GM12878 (cell line): ENCODE results near the gene CELF2. TPM values are rescaled to one million over a fixed set of nuclear protein-coding genes. Genes with fewer than 3 reads are reported as not detected.
A peak's percentile ranks its signal among the peaks of the same experiment; 100 is the strongest.

Experiments
- ATAC-seq: fragments of 200-7000 bp; cut with Tn5 transposase; 3 replicates; pipeline ENCODE4 v1.9.1; 2020; ENCODE audit warnings: mild to moderate bottlenecking, moderate library complexity
- BruUV-seq: library from RNA; stranded (reverse); fragments of 400-500 nt; replicated peaks from 2 replicates; lab custom pipeline; 2021; lab: Mats Ljungman, UMichigan
- CTCF ChIA-PET: fragments of 300-600 bp; sonication (Branson Sonifier 250); formaldehyde crosslinking; extraction: SDS; loops from one replicate; lab custom pipeline; 2021; ENCODE audit warnings: inconsistent platforms; lab: Yijun Ruan, JAX
- POLR2A ChIA-PET: fragments of 350-600 bp; formaldehyde crosslinking; extraction: SDS; loops from one replicate; lab custom pipeline; 2021; ENCODE audit warnings: inconsistent platforms; lab: Charles Lee
- RAD21 ChIA-PET: fragments of 300-600 bp; sonication (Branson Sonifier 250); formaldehyde crosslinking; loops from one replicate; lab custom pipeline; 2023; ENCODE audit warnings: antibody characterized with exemption; ENCODE audit not compliant: unreplicated experiment; lab: Charles Lee
- SMC1A ChIA-PET: fragments of 300-600 bp; sonication (Branson Sonifier 250); formaldehyde crosslinking; loops from one replicate; lab custom pipeline; 2023; ENCODE audit not compliant: unreplicated experiment, uncharacterized antibody; lab: Charles Lee
- DNase-seq: peaks from one replicate; pipeline ENCODE4 v3.0.0-alpha.2; 2011; ENCODE audit warnings: low read depth, low spot score
- FAIRE-seq: peaks from 3 replicates; lab custom pipeline; 2011; peaks lifted over from hg19 to GRCh38; lab: Jason Lieb, UNC
- H2AFZ ChIP-seq: 2 replicates; pipeline ENCODE4 v1.6.0; 2011; ENCODE audit warnings: low read depth, low read length, control low read depth; ENCODE audit not compliant: control insufficient read depth
- H3K27ac ChIP-seq: 2 replicates; pipeline ENCODE4 v1.5.1; 2011; ENCODE audit warnings: control low read depth; ENCODE audit not compliant: control insufficient read depth, insufficient read depth
- H3K27me3 ChIP-seq, 2 experiments: replicated peaks in 1 of 2; 2 replicates each; pipeline versions ENCODE4 v1.6.0 to v1.6.1; 2011; ENCODE audit warnings: low read length in 1 of 2; ENCODE audit not compliant: control insufficient read depth in 2 of 2, insufficient read depth in 2 of 2
- H3K36me3 ChIP-seq, 2 experiments: 2 replicates each; pipeline ENCODE4 v1.5.1; 2011; ENCODE audit warnings: low read length in 1 of 2; ENCODE audit not compliant: control insufficient read depth in 2 of 2, insufficient read depth in 2 of 2
- H3K4me1 ChIP-seq: 2 replicates; pipeline ENCODE4 v1.6.1; 2011; ENCODE audit warnings: mild to moderate bottlenecking, low read length, moderate library complexity, mixed read lengths; ENCODE audit not compliant: control insufficient read depth, insufficient read depth
- H3K4me2 ChIP-seq: 2 replicates; pipeline ENCODE4 v1.6.0; 2011; ENCODE audit warnings: control low read depth; ENCODE audit not compliant: control insufficient read depth, insufficient read depth
- H3K4me3 ChIP-seq: fragments of 200-600 bp; sonication (generic); 2 replicates; pipeline ENCODE4 v1.5.1; 2016
- H3K79me2 ChIP-seq: 2 replicates; pipeline ENCODE4 v1.6.0; 2011; ENCODE audit warnings: low read length; ENCODE audit not compliant: control insufficient read depth, insufficient read depth
- H3K9ac ChIP-seq: 2 replicates; pipeline ENCODE4 v1.8.0; 2011; ENCODE audit warnings: low read length, control low read depth, mixed read lengths; ENCODE audit not compliant: control insufficient read depth, insufficient read depth
- H3K9me3 ChIP-seq: replicated peaks from 3 replicates; pipeline ENCODE4 v1.5.1; 2011; ENCODE audit warnings: mild to moderate bottlenecking, low read length; ENCODE audit not compliant: control insufficient read depth, insufficient read depth
- H4K20me1 ChIP-seq: 2 replicates; pipeline ENCODE4 v1.6.0; 2011; ENCODE audit not compliant: control insufficient read depth, insufficient read depth
- BCL3 ChIP-seq: IDR thresholded peaks from 2 replicates; pipeline ENCODE4 v1.6.1; 2011; ENCODE audit warnings: borderline replicate concordance, low read depth, mild to moderate bottlenecking, moderate library complexity, low read length; ENCODE audit not compliant: insufficient read depth, poor library complexity, severe bottlenecking
- CEBPZ ChIP-seq: fragments of 150-350 bp; IDR thresholded peaks from 2 replicates; pipeline ENCODE4 v1.6.1; 2016; ENCODE audit warnings: low read depth, low read length
- EP300 ChIP-seq, 2 experiments: fragments of 150-350 bp in 1 of 2; IDR thresholded peaks; 2 replicates each; pipeline ENCODE4 v1.6.1; 2011 to 2012; ENCODE audit warnings: low read depth in 2 of 2, low read length in 2 of 2, borderline replicate concordance in 1 of 2, improper control_type of control experiment in 1 of 2, inconsistent platforms in 1 of 2; ENCODE audit not compliant: control insufficient read depth in 1 of 2
- MXI1 ChIP-seq: fragments of 150-350 bp; IDR thresholded peaks from 2 replicates; pipeline ENCODE4 v1.6.1; 2011; ENCODE audit warnings: low read depth, mild to moderate bottlenecking, inconsistent platforms, low read length, improper control_type of control experiment
- POLR2A ChIP-seq: IDR thresholded peaks from 2 replicates; pipeline ENCODE4 v1.6.1; 2011; ENCODE audit warnings: low read depth, mild to moderate bottlenecking, low read length
- RAD21 ChIP-seq: IDR thresholded peaks from 2 replicates; pipeline ENCODE4 v1.6.1; 2011; ENCODE audit warnings: mild to moderate bottlenecking, low read depth, low read length, moderate library complexity; ENCODE audit not compliant: insufficient read depth
- TAF1 ChIP-seq: IDR thresholded peaks from 2 replicates; pipeline ENCODE4 v1.6.1; 2011; ENCODE audit warnings: mild to moderate bottlenecking, low read depth, low read length, borderline replicate concordance
- WGBS: methylation state at CpG from one replicate; pipeline ENCODE4 v1.1.6; 2016; ENCODE audit warnings: low lambda C conversion rate; ENCODE audit not compliant: insufficient replicate concordance, insufficient coverage; ENCODE audit errors: missing lambda C conversion rate; 5-methylcytosine and 5-hydroxymethylcytosine counted together
- in situ Hi-C: fragments of 300-500 bp; cut with MboI; formaldehyde crosslinking; loops from 9 replicates; pipeline ENCODE4 v1.14.3; 2018; ENCODE audit warnings: mixed read lengths
- intact Hi-C: fragments of 100-400 bp; cut with micrococcal nuclease; formaldehyde crosslinking; loops from one replicate; pipeline ENCODE4 v1.14.2; 2022; ENCODE audit not compliant: unreplicated experiment
- polyA plus RNA-seq, 11 experiments: library from polyadenylated mRNA; depleted of rRNA in 4 of 11; unstranded in 6 of 11; stranded (reverse) in 5 of 11; fragments of >200 nt; fragmentation: Nextera tagmentation in 4 of 11; fragmentation: Illumina TruSeq in 1 of 11; extraction: Ambion mirVana in 4 of 11; extraction: Trizol in 1 of 11; gene quantifications; 1 replicate in 1 of 11; 2 replicates in 10 of 11; pipeline versions ENCODE4 v1.2.1 to v1.2.3, GENCODE V29; 2011 to 2016; ENCODE audit warnings: inconsistent platforms in 2 of 11, missing spikeins in 2 of 11, low read depth in 1 of 11
- total RNA-seq, 4 experiments: library from RNA; depleted of rRNA in 3 of 4; stranded (reverse); fragments of >200 nt in 3 of 4; fragmentation: Illumina TruSeq in 1 of 4; extraction: Trizol in 1 of 4; gene quantifications; 2 replicates each; pipeline versions ENCODE4 v1.2.1 to v1.2.3, GENCODE V29; 2013 to 2021

CELF2 gene
- total and polyA plus RNA-seq, 10 of the 15 experiments (the other 5 are each of a cell fraction or from before 2014, with no cell fraction given): 20.8 to 129 (median 86.3) TPM

- TF ChIP-seq CEBPZ (no peak), MXI1 (no peak), TAF1 (no peak), BCL3 (no peak), RAD21 (no peak)
Observed at GRCh38 chr10:11265484-11265883, 247.8 kb downstream of the CELF2 start (continued).

- WGBS: 0% methylated on average over 4 of the region's 4 CpGs
Observed at GRCh38 chr10:11266426-11266825, 248.8 kb downstream of the CELF2 start.

More at GRCh38 chr10:11266426-11266825, 248.8 kb downstream of the CELF2 start:
- Histone ChIP-seq H3K36me3 (peaks cover 12 to 26% of the 10 kb centered on the region in 2 experiments), H4K20me1 (no peaks in the 10 kb centered on the region), H2AFZ (no peak overlapping the region), H3K79me2 (peaks cover 55% of the 10 kb centered on the region), H3K27ac (peak overlapping the region; percentile 41), H3K9ac (no peak overlapping the region), H3K4me1 (peaks cover 63% of the 10 kb centered on the region), H3K9me3 (no peaks in the 10 kb centered on the region), H3K27me3 (no peaks in the 10 kb centered on the region), H3K4me2 (peak overlapping the region; percentile 62), H3K4me3 (peak overlapping the region; percentile 29; the same call in 1 of the 2 replicates)
- TF ChIP-seq POLR2A: peak; percentile 39; the same call in 1 of the 2 replicates
- no peak for TF ChIP-seq EP300 (IDR thresholded peaks at IDR 0.05; ENCODE audit: borderline replicate concordance in 1 of 2, control insufficient read depth in 1 of 2, low read depth in 2 of 2, low read length in 2 of 2)
- ChIA-PET SMC1A (interaction anchor here (1.0 to 2.1 kb wide), 3 partner anchors 9 to 91 kb away, joined by 3 to 6 read pairs (median 4); no protein-coding TSS in a partner anchor), CTCF (interaction anchor here (0.9 to 1.0 kb wide), 2 partner anchors 15 to 90 kb away, joined by 3 to 4 read pairs; no protein-coding TSS in a partner anchor), POLR2A (no interaction called here), RAD21 (interaction anchor here (1.0 to 1.6 kb wide), 4 partner anchors 24 to 102 kb away, joined by 3 to 6 read pairs (median 4); no protein-coding TSS in a partner anchor)
- FAIRE-seq (no peak), DNase-seq (no peak), ATAC-seq (no peak)
- BruUV-seq: TSS peak; percentile 20
- in situ Hi-C loops: loop anchor here (25.0 kb wide), 1 partner anchor 1654 kb away; no protein-coding TSS in a partner anchor
- intact Hi-C loops: no loop called here
